ENCODE measurements around the gene ANO4.

DNA sequence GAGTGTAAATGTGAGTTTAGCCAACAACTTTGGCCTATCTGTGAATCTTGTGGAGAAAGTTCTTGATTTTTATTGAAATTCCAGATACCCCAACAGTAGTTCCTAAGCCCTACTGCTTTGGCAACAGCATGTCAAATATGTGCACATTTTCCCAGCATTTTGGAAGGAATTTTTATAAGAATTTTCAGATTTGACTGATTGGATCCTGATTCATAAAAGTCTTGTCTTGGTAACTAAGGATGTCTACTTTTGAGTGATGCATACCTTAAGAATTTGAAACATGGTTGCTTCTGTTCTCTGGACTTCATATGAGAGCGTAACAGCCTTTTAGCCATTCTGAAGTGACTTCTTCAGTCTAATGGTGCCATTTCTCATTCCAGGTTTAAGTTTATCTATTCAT is 106.7 kb downstream of the ANO4 start:
- no peak for TF ChIP-seq ZNF274 (IDR thresholded peaks at IDR 0.05; ENCODE audit: low read depth, low read length)
- no peak for TF ChIP-seq YY1 (IDR thresholded peaks at IDR 0.05; ENCODE audit: insufficient read depth, insufficient read length)

Data from NT2/D1 (cell line).